B cell (primary cell): Measurements from ENCODE around the gene GNAT3. TPM values are rescaled to one million over a fixed set of nuclear protein-coding genes. Genes with fewer than 3 reads are reported as not detected.

ENCODE experiments used
- ATAC-seq: fragments of 200-7000 bp; cut with Tn5 transposase; one replicate; pipeline ENCODE4 v1.10.0; 2021; ENCODE audit warnings: low read depth, mild to moderate bottlenecking, moderate number of reproducible peaks, moderate library complexity
- CTCF ChIA-PET: fragments of 350-600 bp; sonication (Branson Sonifier 250); formaldehyde crosslinking; loops from one replicate; lab custom pipeline; 2021; ENCODE audit warnings: antibody characterized with exemption, inconsistent platforms; lab: Charles Lee
- POLR2A ChIA-PET: fragments of 350-600 bp; sonication (Branson Sonifier 250); formaldehyde crosslinking; loops from one replicate; lab custom pipeline; 2021; ENCODE audit warnings: antibody characterized with exemption; lab: Charles Lee
- DNase-seq: peaks from one replicate; pipeline ENCODE4 v3.0.0; 2013
- H2AFZ ChIP-seq: 2 replicates; pipeline ENCODE4 v1.6.1; 2012; ENCODE audit warnings: mild to moderate bottlenecking, low read depth, low read length; ENCODE audit not compliant: insufficient read depth, poor library complexity, severe bottlenecking
- H3K27ac ChIP-seq, 2 donors: 1 replicate in 1 of 2; 2 replicates in 1 of 2; pipeline ENCODE4 v1.5.1; 2012 to 2013; ENCODE audit warnings: low read length in 2 of 2, mild to moderate bottlenecking in 2 of 2, moderate library complexity in 1 of 2
- H3K27me3 ChIP-seq, 4 experiments: fragments of 200-600 bp in 1 of 4; sonication (generic) in 1 of 4; replicated peaks in 1 of 4; 1 replicate in 2 of 4; 2 replicates in 2 of 4; pipeline versions ENCODE4 v1.6.1 to v1.7.0; 2013 to 2016; ENCODE audit warnings: low read length in 3 of 4, mild to moderate bottlenecking in 2 of 4, mixed read lengths in 1 of 4, moderate library complexity in 1 of 4; ENCODE audit not compliant: insufficient read depth in 4 of 4, control insufficient read depth in 3 of 4; ENCODE audit errors: control extremely low read depth in 1 of 4
- H3K36me3 ChIP-seq, 2 experiments: replicated peaks in 1 of 2; 1 replicate in 1 of 2; 2 replicates in 1 of 2; pipeline versions ENCODE4 v1.6.1 to v1.7.1; 2013; ENCODE audit warnings: low read length in 1 of 2; ENCODE audit not compliant: insufficient read depth in 2 of 2, control insufficient read depth in 1 of 2; ENCODE audit errors: control extremely low read depth in 1 of 2, extremely low read depth in 1 of 2
- H3K4me1 ChIP-seq, 2 donors: fragments of 200-600 bp in 1 of 2; sonication (generic) in 1 of 2; 1 replicate in 1 of 2; 2 replicates in 1 of 2; pipeline versions ENCODE4 v1.5.1 to v1.6.1; 2013 to 2017; ENCODE audit warnings: low read length in 2 of 2; ENCODE audit not compliant: control insufficient read depth in 2 of 2, insufficient read depth in 2 of 2
- H3K4me2 ChIP-seq: replicated peaks from 2 replicates; pipeline ENCODE3; 2012; ENCODE audit warnings: mild to moderate bottlenecking, low read depth, low read length; ENCODE audit not compliant: poor library complexity, severe bottlenecking
- H3K4me3 ChIP-seq, 5 experiments: fragments of 200-600 bp in 1 of 5; sonication (generic) in 1 of 5; 1 replicate in 3 of 5; 2 replicates in 2 of 5; pipeline versions ENCODE4 v1.5.1 to v1.7.0; 2011 to 2016; ENCODE audit warnings: low read length in 4 of 5, mild to moderate bottlenecking in 4 of 5, low read depth in 2 of 5, control low read depth in 1 of 5, moderate library complexity in 1 of 5; ENCODE audit not compliant: insufficient read depth in 1 of 5; ENCODE audit errors: control extremely low read depth in 1 of 5, extremely low read depth in 1 of 5
- H3K79me2 ChIP-seq: fragments of 200-600 bp; sonication (generic); one replicate; pipeline ENCODE4 v1.6.0; 2016; ENCODE audit warnings: low read length; ENCODE audit not compliant: control insufficient read depth, insufficient read depth
- H3K9ac ChIP-seq: fragments of 200-600 bp; sonication (generic); 2 replicates; pipeline ENCODE4 v1.6.1; 2017; ENCODE audit warnings: mild to moderate bottlenecking, low read length, moderate library complexity
- H3K9me3 ChIP-seq, 3 donors: one replicate each; pipeline versions ENCODE4 v1.6.1 to v1.7.1; 2013; ENCODE audit warnings: low read length in 2 of 3; ENCODE audit not compliant: control insufficient read depth in 2 of 3, insufficient read depth in 1 of 3; ENCODE audit errors: control extremely low read depth in 1 of 3
- H4K20me1 ChIP-seq: 2 replicates; pipeline ENCODE4 v1.6.0; 2012; ENCODE audit warnings: mild to moderate bottlenecking, low read length; ENCODE audit not compliant: insufficient read depth, control insufficient read depth, poor library complexity, severe bottlenecking
- H3K27ac Mint-ChIP-seq: one replicate; pipeline ENCODE4 v1.8.0; 2021; ENCODE audit warnings: mixed read lengths
- H3K27me3 Mint-ChIP-seq: one replicate; pipeline ENCODE4 v1.8.0; 2021; ENCODE audit warnings: mixed read lengths
- H3K4me1 Mint-ChIP-seq: one replicate; pipeline ENCODE4 v1.8.0; 2021; ENCODE audit warnings: mixed read lengths
- H3K4me3 Mint-ChIP-seq: one replicate; pipeline ENCODE4 v1.8.0; 2021; ENCODE audit warnings: mixed read lengths
- H3K9me3 Mint-ChIP-seq: one replicate; pipeline ENCODE4 v1.8.0; 2022; ENCODE audit warnings: mixed read lengths; ENCODE audit not compliant: insufficient read depth
- EZH2 ChIP-seq: IDR thresholded peaks from 2 replicates; pipeline ENCODE4 v1.6.1; 2012; ENCODE audit warnings: borderline replicate concordance, low read depth, mild to moderate bottlenecking, moderate library complexity, low read length; ENCODE audit not compliant: insufficient read depth, poor library complexity, severe bottlenecking
- intact Hi-C: fragments of 100-400 bp; cut with micrococcal nuclease; formaldehyde crosslinking; loops from one replicate; pipeline ENCODE4 v1.10.0; 2022
- polyA plus RNA-seq: library from polyadenylated mRNA; depleted of rRNA; stranded (reverse); fragments of >200 nt; gene quantifications from 2 replicates; pipeline ENCODE4 v1.2.3, GENCODE V29; 2012
- total RNA-seq, 2 donors: library from RNA; stranded (reverse); fragments of 120-200 nt in 1 of 2; gene quantifications; 1 replicate in 1 of 2; 2 replicates in 1 of 2; pipeline versions ENCODE4 v1.2.3 to v1.2.4, GENCODE V29; 2013 to 2022
- TF ChIP-seq, protein P1 (sequence below): fragments of 200-600 bp; IDR thresholded peaks from one replicate; pipeline ENCODE4 v1.8.0; 2022; ENCODE audit warnings: antibody characterized with exemption, mild to moderate bottlenecking

Gene GNAT3
- total and polyA plus RNA-seq, 2 donors (not counting 1 experiment from before 2014, with no cell fraction given) = not detected

DNA sequence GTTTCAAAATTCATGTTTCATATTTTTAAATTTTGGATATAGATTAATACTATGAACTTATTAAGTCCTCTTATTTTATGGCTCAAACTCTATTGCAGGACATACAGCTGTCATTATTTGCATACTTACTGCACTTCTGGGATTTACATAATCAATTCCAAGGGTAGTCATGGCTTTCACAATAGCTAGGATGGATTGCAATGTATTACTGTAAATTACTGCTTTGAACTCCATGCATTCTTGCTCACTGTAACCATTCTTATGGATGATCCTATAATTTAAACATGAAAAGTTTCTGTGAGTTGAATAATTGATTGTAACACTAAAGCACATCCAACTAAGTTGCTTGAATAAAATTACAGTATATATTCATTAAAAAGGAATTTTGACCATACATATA is 23.5 kb downstream of the GNAT3 start:
- intact Hi-C loops = no loop called here
- ChIA-PET POLR2A (no interaction called here), CTCF (no interaction called here)
- Mint-ChIP-seq H3K27ac (no peak overlapping the region), H3K9me3 (peaks cover 1% of the 10 kb centered on the region), H3K4me1 (no peaks in the 10 kb centered on the region), H3K27me3 (no peaks in the 10 kb centered on the region), H3K4me3 (no peak overlapping the region)
- Histone ChIP-seq H3K4me1 (no peaks in the 10 kb centered on the region), H3K27me3 (no peaks in the 10 kb centered on the region), H4K20me1 (no peaks in the 10 kb centered on the region), H3K27ac (no peak overlapping the region), H3K9ac (no peak overlapping the region), H2AFZ (no peak overlapping the region), H3K36me3 (no peaks in the 10 kb centered on the region), H3K4me2 (no peak overlapping the region), H3K9me3 (no peaks in the 10 kb centered on the region), H3K4me3 (no peak overlapping the region), H3K79me2 (no peaks in the 10 kb centered on the region)
- ATAC-seq (no peak), DNase-seq (no peak)
- TF ChIP-seq, protein P1, sequence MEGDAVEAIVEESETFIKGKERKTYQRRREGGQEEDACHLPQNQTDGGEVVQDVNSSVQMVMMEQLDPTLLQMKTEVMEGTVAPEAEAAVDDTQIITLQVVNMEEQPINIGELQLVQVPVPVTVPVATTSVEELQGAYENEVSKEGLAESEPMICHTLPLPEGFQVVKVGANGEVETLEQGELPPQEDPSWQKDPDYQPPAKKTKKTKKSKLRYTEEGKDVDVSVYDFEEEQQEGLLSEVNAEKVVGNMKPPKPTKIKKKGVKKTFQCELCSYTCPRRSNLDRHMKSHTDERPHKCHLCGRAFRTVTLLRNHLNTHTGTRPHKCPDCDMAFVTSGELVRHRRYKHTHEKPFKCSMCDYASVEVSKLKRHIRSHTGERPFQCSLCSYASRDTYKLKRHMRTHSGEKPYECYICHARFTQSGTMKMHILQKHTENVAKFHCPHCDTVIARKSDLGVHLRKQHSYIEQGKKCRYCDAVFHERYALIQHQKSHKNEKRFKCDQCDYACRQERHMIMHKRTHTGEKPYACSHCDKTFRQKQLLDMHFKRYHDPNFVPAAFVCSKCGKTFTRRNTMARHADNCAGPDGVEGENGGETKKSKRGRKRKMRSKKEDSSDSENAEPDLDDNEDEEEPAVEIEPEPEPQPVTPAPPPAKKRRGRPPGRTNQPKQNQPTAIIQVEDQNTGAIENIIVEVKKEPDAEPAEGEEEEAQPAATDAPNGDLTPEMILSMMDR = no peak
- no peak for TF ChIP-seq EZH2

DNA sequence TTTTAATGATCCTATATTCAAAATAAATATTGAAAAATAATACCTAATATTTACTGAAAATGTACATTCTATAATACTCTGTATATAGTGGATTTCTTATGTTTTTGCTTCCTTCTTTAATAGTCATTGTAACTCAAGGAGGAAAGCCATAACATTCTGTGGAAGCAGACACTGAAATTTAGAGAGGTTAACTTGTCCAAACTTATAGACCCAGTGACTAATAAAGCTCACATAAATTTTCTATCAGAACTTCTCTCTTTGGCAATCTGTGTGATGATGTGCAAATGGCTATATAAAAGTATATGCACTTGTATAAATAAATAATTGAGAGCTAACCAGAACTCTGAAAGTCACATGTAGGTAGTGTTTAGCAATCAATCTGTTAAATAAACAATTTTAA is 26.1 kb downstream of the GNAT3 start:
- no peak overlapping the region for H3K27ac Mint-ChIP-seq
- intact Hi-C loops = no loop called here
- H3K9me3 ChIP-seq = no peaks in the 10 kb centered on the region
- H3K79me2 ChIP-seq = no peaks in the 10 kb centered on the region
- no peak overlapping the region for H3K27ac ChIP-seq
- no peak overlapping the region for H3K4me2 ChIP-seq
- ChIA-PET CTCF (no interaction called here), POLR2A (no interaction called here)
- no peak overlapping the region for H3K4me3 ChIP-seq
- H3K27me3 ChIP-seq = no peaks in the 10 kb centered on the region
- no peak overlapping the region for H2AFZ ChIP-seq
- no peaks in the 10 kb centered on the region for H3K4me1 Mint-ChIP-seq
- no peaks in the 10 kb centered on the region for H3K27me3 Mint-ChIP-seq
- no peaks in the 10 kb centered on the region for H4K20me1 ChIP-seq
- ATAC-seq (no peak), DNase-seq (no peak)
- no peaks in the 10 kb centered on the region for H3K4me1 ChIP-seq
- H3K36me3 ChIP-seq = no peaks in the 10 kb centered on the region
- no peak overlapping the region for H3K4me3 Mint-ChIP-seq
- H3K9me3 Mint-ChIP-seq = peaks cover 2% of the 10 kb centered on the region
- H3K9ac ChIP-seq = no peak overlapping the region
- TF ChIP-seq EZH2 = no peak
- TF ChIP-seq, protein P1 = no peak
